C4-2B (cell line): ENCODE data around the gene SULT1C3.
A peak's percentile ranks its signal among the peaks of the same experiment; 100 is the strongest.
"Not testable (repeated sequence)": the region's sequence is repeated elsewhere in the genome, so short reads cannot be mapped to it uniquely, and the experiment has no call there.

Experiments
- H3K27ac ChIP-seq: fragments of 450-650 bp; 2 replicates; pipeline ENCODE4 v1.5.1; 2017
- CTCF ChIP-seq: fragments of 450-650 bp; conservative IDR thresholded peaks from 2 replicates; pipeline ENCODE4 v1.5.1; 2017; ENCODE audit warnings: mild to moderate bottlenecking
- ZFX ChIP-seq: fragments of 450-650 bp; IDR thresholded peaks from 2 replicates; pipeline ENCODE4 v1.6.1; 2017

SULT1C3 gene

GRCh38 chr2:108267101-108267500 is 27.3 kb downstream of the SULT1C3 start:
- no peak for TF ChIP-seq ZFX
- no peak for TF ChIP-seq CTCF
- no peak overlapping the region for H3K27ac ChIP-seq

GRCh38 chr2:108268001-108268400 is 28.2 kb downstream of the SULT1C3 start:
- TF ChIP-seq CTCF = no peak
- no peak for TF ChIP-seq ZFX
- H3K27ac ChIP-seq = no peak overlapping the region

GRCh38 chr2:108270346-108270745 is 30.6 kb downstream of the SULT1C3 start:
- TF ChIP-seq ZFX = no peak
- no peak overlapping the region for H3K27ac ChIP-seq

GRCh38 chr2:108270768-108271506 is 31.2 kb downstream of the SULT1C3 start:
- TF ChIP-seq ZFX = no peak
- TF ChIP-seq CTCF = no peak
- peak overlapping the region; percentile 85 for H3K27ac ChIP-seq

- TF ChIP-seq CTCF = no peak
- no peak for TF ChIP-seq ZFX
- peak overlapping the region; percentile 85 for H3K27ac ChIP-seq
These were observed 32.0 kb downstream of the SULT1C3 start for GRCh38 chr2:108271691-108272253.

GRCh38 chr2:108278631-108279030 is 38.9 kb downstream of the SULT1C3 start:
- TF ChIP-seq ZFX (no peak), CTCF (no peak)
- no peak overlapping the region for H3K27ac ChIP-seq

GRCh38 chr2:108279468-108279867 is 39.7 kb downstream of the SULT1C3 start:
- no peak for TF ChIP-seq ZFX
- TF ChIP-seq CTCF = no peak
- H3K27ac ChIP-seq = no peak overlapping the region

GRCh38 chr2:108280466-108280865 is 40.7 kb downstream of the SULT1C3 start:
- TF ChIP-seq ZFX (no peak), CTCF (no peak)
- no peak overlapping the region for H3K27ac ChIP-seq

GRCh38 chr2:108284566-108284965 is 44.8 kb downstream of the SULT1C3 start:
- H3K27ac ChIP-seq = not testable (repeated sequence)
